Retinal pigment epithelial cell (primary cell): ENCODE results near the gene TMEM191C.
A peak's percentile ranks its signal among the peaks of the same experiment; 100 is the strongest.
"Not testable (repeated sequence)": the region's sequence is repeated elsewhere in the genome, so short reads cannot be mapped to it uniquely, and the experiment has no call there.

Experiments used
- DNase-seq: peaks from one replicate; pipeline ENCODE4 v3.0.0-alpha.2; 2010; ENCODE audit warnings: low read depth
- H3K4me3 ChIP-seq: 2 replicates; pipeline ENCODE4 v1.5.1; 2011; ENCODE audit warnings: mild to moderate bottlenecking, low read length, control low read depth, moderate library complexity
- CTCF ChIP-seq: conservative IDR thresholded peaks from 2 replicates; pipeline ENCODE4 v1.5.1; 2011; ENCODE audit warnings: low read depth, low read length, control low read depth, inconsistent platforms

Gene TMEM191C

GRCh38 chr22:21455334-21456089 lies 11.7 kb upstream of the TMEM191C start:
- H3K4me3 ChIP-seq, result no peak overlapping the region
- TF ChIP-seq CTCF, result no peak
- no peak for DNase-seq

GRCh38 chr22:21457023-21457787 lies 10.0 kb upstream of the TMEM191C start:
- H3K4me3 ChIP-seq, result no peak overlapping the region
- TF ChIP-seq CTCF, result no peak
- no peak for DNase-seq

GRCh38 chr22:21462672-21463071 lies 4.5 kb upstream of the TMEM191C start:
- DNase-seq, H3K4me3 ChIP-seq: not testable (repeated sequence)

- H3K4me3 ChIP-seq, result peak overlapping the region; percentile 45
- DNase-seq, result not testable (repeated sequence)
Observed at GRCh38 chr22:21468194-21469096, 1.3 kb downstream of the TMEM191C start.

GRCh38 chr22:21469097-21469994 lies 2.2 kb downstream of the TMEM191C start:
- DNase-seq, H3K4me3 ChIP-seq: not testable (repeated sequence)

- H3K4me3 ChIP-seq, DNase-seq: not testable (repeated sequence)
Observed at GRCh38 chr22:21472984-21473383, 5.8 kb downstream of the TMEM191C start.

- not testable (repeated sequence) for H3K4me3 ChIP-seq, DNase-seq
Observed at GRCh38 chr22:21473664-21474063, 6.5 kb downstream of the TMEM191C start.

GRCh38 chr22:21484039-21484438 lies 16.9 kb downstream of the TMEM191C start:
- H3K4me3 ChIP-seq, DNase-seq: not testable (repeated sequence)

- not testable (repeated sequence) for H3K4me3 ChIP-seq, DNase-seq
Observed at GRCh38 chr22:21487723-21488122, 20.5 kb downstream of the TMEM191C start.

GRCh38 chr22:21489149-21489680 lies 22.0 kb downstream of the TMEM191C start:
- DNase-seq, H3K4me3 ChIP-seq: not testable (repeated sequence)

GRCh38 chr22:21490556-21490955 lies 23.4 kb downstream of the TMEM191C start:
- not testable (repeated sequence) for H3K4me3 ChIP-seq, DNase-seq

GRCh38 chr22:21492271-21492670 lies 25.1 kb downstream of the TMEM191C start:
- not testable (repeated sequence) for H3K4me3 ChIP-seq, DNase-seq

GRCh38 chr22:21493789-21494782 lies 26.9 kb downstream of the TMEM191C start:
- not testable (repeated sequence) for DNase-seq, H3K4me3 ChIP-seq

GRCh38 chr22:21497984-21498383 lies 30.8 kb downstream of the TMEM191C start:
- not testable (repeated sequence) for DNase-seq, H3K4me3 ChIP-seq
